CD4-positive, alpha-beta T cell (primary cell): Measurements from ENCODE around the gene MADCAM1. TPM values are rescaled to one million over a fixed set of nuclear protein-coding genes. Genes with fewer than 3 reads are reported as not detected.

Source experiments
- ATAC-seq: fragments of 200-7000 bp; cut with Tn5 transposase; one replicate; pipeline ENCODE4 v1.10.0; 2022; ENCODE audit warnings: mild to moderate bottlenecking; ENCODE audit not compliant: poor library complexity
- CTCF ChIA-PET: fragments of 350-600 bp; sonication (Branson Sonifier 250); formaldehyde crosslinking; loops from one replicate; lab custom pipeline; 2021; ENCODE audit warnings: antibody characterized with exemption, inconsistent platforms; lab: Charles Lee
- POLR2A ChIA-PET: fragments of 350-600 bp; sonication (Branson Sonifier 250); formaldehyde crosslinking; loops from one replicate; lab custom pipeline; 2021; ENCODE audit warnings: antibody characterized with exemption, inconsistent platforms; lab: Charles Lee
- DNase-seq, 14 experiments: peaks; one replicate each; pipeline ENCODE4 v3.0.0-alpha.2; 2013 to 2020; ENCODE audit warnings: mixed read lengths in 2 of 14
- H3K27ac ChIP-seq, 2 donors: one replicate each; pipeline versions ENCODE4 v1.5.1 to v1.7.0; 2013; ENCODE audit warnings: low read length in 2 of 2, low read depth in 1 of 2, mild to moderate bottlenecking in 1 of 2
- H3K27me3 ChIP-seq, 2 experiments: 1 replicate in 1 of 2; 2 replicates in 1 of 2; pipeline versions ENCODE4 v1.6.1 to v1.7.0; 2013; ENCODE audit warnings: low read length in 2 of 2, control low read depth in 1 of 2, mild to moderate bottlenecking in 1 of 2, moderate library complexity in 1 of 2; ENCODE audit not compliant: insufficient read depth in 2 of 2, control insufficient read depth in 1 of 2
- H3K36me3 ChIP-seq: one replicate; pipeline ENCODE4 v1.6.1; 2013; ENCODE audit warnings: low read length, control low read depth; ENCODE audit not compliant: insufficient read depth
- H3K4me1 ChIP-seq: one replicate; pipeline ENCODE4 v1.6.1; 2013; ENCODE audit warnings: low read length, control low read depth; ENCODE audit not compliant: insufficient read depth
- H3K4me3 ChIP-seq: one replicate; pipeline ENCODE4 v1.5.1; 2013; ENCODE audit warnings: mild to moderate bottlenecking, low read length, moderate library complexity
- H3K9me3 ChIP-seq, 2 experiments: 1 replicate in 1 of 2; 2 replicates in 1 of 2; pipeline versions ENCODE4 v1.6.1 to v1.7.0; 2013; ENCODE audit warnings: low read length in 2 of 2, mild to moderate bottlenecking in 2 of 2, control low read depth in 1 of 2, moderate library complexity in 1 of 2; ENCODE audit not compliant: control insufficient read depth in 1 of 2, insufficient read depth in 1 of 2
- H3K27ac Mint-ChIP-seq: one replicate; pipeline ENCODE4 v1.8.0; 2020; ENCODE audit warnings: mixed read lengths
- H3K27me3 Mint-ChIP-seq: one replicate; pipeline ENCODE4 v1.8.0; 2021; ENCODE audit warnings: mixed read lengths
- H3K36me3 Mint-ChIP-seq: one replicate; pipeline ENCODE4 v1.8.0; 2021; ENCODE audit warnings: low read depth, mixed read lengths
- H3K4me1 Mint-ChIP-seq: one replicate; pipeline ENCODE4 v1.8.0; 2021; ENCODE audit warnings: low read depth, mixed read lengths
- H3K4me3 Mint-ChIP-seq: one replicate; pipeline ENCODE4 v1.8.0; 2020; ENCODE audit warnings: mild to moderate bottlenecking, mixed read lengths
- H3K9me3 Mint-ChIP-seq: one replicate; pipeline ENCODE4 v1.8.0; 2020; ENCODE audit warnings: mixed read lengths
- CTCF ChIP-seq: fragments of 200-600 bp; IDR thresholded peaks from one replicate; pipeline ENCODE4 v1.8.0; 2022; ENCODE audit warnings: antibody characterized with exemption, mild to moderate bottlenecking
- intact Hi-C, 2 experiments: fragments of 100-400 bp; cut with DNase I in 1 of 2; cut with micrococcal nuclease in 1 of 2; formaldehyde crosslinking; loops; one replicate each; pipeline versions ENCODE4 v1.15.1 to v1.9.0; 2023 to 2025; cut with DNase I, micrococcal nuclease
- total RNA-seq, 174 experiments: library from RNA in 2 of 174; stranded (reverse) in 2 of 174; gene quantifications; one replicate each; pipeline ENCODE4 v1.2.3 and lab custom pipeline; 2021 to 2026

MADCAM1 gene
- total RNA-seq, 2 experiments from 2014 or later = 0.20 to 0.91 TPM

GRCh38 chr19:536031-536880 lies 40.0 kb downstream of the MADCAM1 start:
- Histone ChIP-seq H3K9me3 (no peaks in the 10 kb centered on the region), H3K27me3 (no peaks in the 10 kb centered on the region), H3K4me1 (peaks cover 35% of the 10 kb centered on the region), H3K27ac (no peak overlapping the region), H3K36me3 (peaks cover 41% of the 10 kb centered on the region), H3K4me3 (no peak overlapping the region)
- TF ChIP-seq CTCF = no peak
- Mint-ChIP-seq H3K9me3 (no peaks in the 10 kb centered on the region), H3K27me3 (no peaks in the 10 kb centered on the region), H3K4me3 (no peak overlapping the region), H3K36me3 (peaks cover 24% of the 10 kb centered on the region), H3K27ac (no peak overlapping the region), H3K4me1 (peaks cover 9% of the 10 kb centered on the region)
- intact Hi-C loops = no loop called here
- ATAC-seq (no peak), DNase-seq (no peak)
- ChIA-PET POLR2A (no interaction called here), CTCF (no interaction called here)

GRCh38 chr19:536881-537404 lies 40.7 kb downstream of the MADCAM1 start:
- Mint-ChIP-seq H3K36me3 (peaks cover 24% of the 10 kb centered on the region), H3K27me3 (no peaks in the 10 kb centered on the region), H3K4me1 (peaks cover 9% of the 10 kb centered on the region), H3K4me3 (no peak overlapping the region), H3K27ac (no peak overlapping the region), H3K9me3 (no peaks in the 10 kb centered on the region)
- ChIA-PET POLR2A (no interaction called here), CTCF (no interaction called here)
- peaks cover 35% of the 10 kb centered on the region for H3K4me1 ChIP-seq
- H3K9me3 ChIP-seq = no peaks in the 10 kb centered on the region
- no peak overlapping the region for H3K27ac ChIP-seq
- intact Hi-C loops = no loop called here
- DNase-seq (no peak), ATAC-seq (no peak)
- no peak for TF ChIP-seq CTCF
- peaks cover 47% of the 10 kb centered on the region for H3K36me3 ChIP-seq
- no peaks in the 10 kb centered on the region for H3K27me3 ChIP-seq
- H3K4me3 ChIP-seq = no peak overlapping the region

GRCh38 chr19:538641-539428 lies 42.5 kb downstream of the MADCAM1 start:
- ChIA-PET POLR2A (no interaction called here), CTCF (no interaction called here)
- H3K4me3 Mint-ChIP-seq = no peak overlapping the region
- no peak for TF ChIP-seq CTCF
- no peaks in the 10 kb centered on the region for H3K9me3 Mint-ChIP-seq
- H3K4me3 ChIP-seq = no peak overlapping the region
- H3K36me3 Mint-ChIP-seq = peaks cover 19% of the 10 kb centered on the region
- H3K27me3 Mint-ChIP-seq = no peaks in the 10 kb centered on the region
- peaks cover 55% of the 10 kb centered on the region for H3K36me3 ChIP-seq
- H3K9me3 ChIP-seq = no peaks in the 10 kb centered on the region
- no peak overlapping the region for H3K27ac ChIP-seq
- intact Hi-C loops = no loop called here
- H3K27me3 ChIP-seq = no peaks in the 10 kb centered on the region
- no peak overlapping the region for H3K27ac Mint-ChIP-seq
- ATAC-seq (no peak), DNase-seq (no peak)
- peaks cover 8% of the 10 kb centered on the region for H3K4me1 Mint-ChIP-seq
- peaks cover 25% of the 10 kb centered on the region for H3K4me1 ChIP-seq
